ENCODE measurements around the gene DCAF10. TPM values are rescaled to one million over a fixed set of nuclear protein-coding genes. Genes with fewer than 3 reads are reported as not detected.

The DCAF10 gene
- total RNA-seq, 1 experiment from 2014 or later = 5.7 TPM

GRCh38 chr9:37775216-37775919 lies 25.2 kb upstream of the DCAF10 start:
- Mint-ChIP-seq H3K4me3 (ENCODE audit: low read depth, unreplicated experiment) (no peak overlapping the region), H3K36me3 (ENCODE audit: insufficient read depth, unreplicated experiment) (peaks cover 5% of the 10 kb centered on the region), H3K27ac (ENCODE audit: unreplicated experiment) (no peak overlapping the region), H3K4me1 (ENCODE audit: low read depth, unreplicated experiment) (no peaks in the 10 kb centered on the region), H3K27me3 (ENCODE audit: unreplicated experiment) (no peaks in the 10 kb centered on the region), H3K9me3 (ENCODE audit: low read depth, unreplicated experiment) (no peaks in the 10 kb centered on the region)
- intact Hi-C loops (cut with micrococcal nuclease; ENCODE audit: unreplicated experiment) = no loop called here
- no peak for DNase-seq
- no TSS peak for BruUV-seq (replicated peaks)
- TF ChIP-seq CTCF (IDR thresholded peaks at IDR 0.05; ENCODE audit: unreplicated experiment) = no peak
- CTCF ChIA-PET = no interaction called here

- no peak for DNase-seq
- CTCF ChIA-PET = no interaction called here
- no peaks in the 10 kb centered on the region for H3K9me3 Mint-ChIP-seq (ENCODE audit: low read depth, unreplicated experiment)
- no peak overlapping the region for H3K4me3 Mint-ChIP-seq (ENCODE audit: low read depth, unreplicated experiment)
- TF ChIP-seq CTCF (IDR thresholded peaks at IDR 0.05; ENCODE audit: unreplicated experiment) = no peak
- no peak overlapping the region for H3K27ac Mint-ChIP-seq (ENCODE audit: unreplicated experiment)
- H3K36me3 Mint-ChIP-seq (ENCODE audit: insufficient read depth, unreplicated experiment) = peaks cover 5% of the 10 kb centered on the region
- intact Hi-C loops (cut with micrococcal nuclease; ENCODE audit: unreplicated experiment) = no loop called here
- H3K27me3 Mint-ChIP-seq (ENCODE audit: unreplicated experiment) = no peaks in the 10 kb centered on the region
- no TSS peak for BruUV-seq (replicated peaks)
- H3K4me1 Mint-ChIP-seq (ENCODE audit: low read depth, unreplicated experiment) = no peaks in the 10 kb centered on the region
Measured at GRCh38 chr9:37776328-37776727, 24.3 kb upstream of the DCAF10 start.

- CTCF ChIA-PET = no interaction called here
- no TSS peak for BruUV-seq (replicated peaks)
- intact Hi-C loops (cut with micrococcal nuclease; ENCODE audit: unreplicated experiment) = no loop called here
- DNase-seq = no peak
- no peaks in the 10 kb centered on the region for H3K27me3 Mint-ChIP-seq (ENCODE audit: unreplicated experiment)
- peaks cover 7% of the 10 kb centered on the region for H3K36me3 Mint-ChIP-seq (ENCODE audit: insufficient read depth, unreplicated experiment)
- H3K4me1 Mint-ChIP-seq (ENCODE audit: low read depth, unreplicated experiment) = peaks cover 8% of the 10 kb centered on the region
- H3K27ac Mint-ChIP-seq (ENCODE audit: unreplicated experiment) = no peak overlapping the region
- no peak for TF ChIP-seq CTCF (IDR thresholded peaks at IDR 0.05; ENCODE audit: unreplicated experiment)
- H3K9me3 Mint-ChIP-seq (ENCODE audit: low read depth, unreplicated experiment) = no peaks in the 10 kb centered on the region
- H3K4me3 Mint-ChIP-seq (ENCODE audit: low read depth, unreplicated experiment) = no peak overlapping the region
Measured at GRCh38 chr9:37778534-37778933, 22.1 kb upstream of the DCAF10 start.

GRCh38 chr9:37784291-37784615 lies 16.3 kb upstream of the DCAF10 start:
- intact Hi-C loops (cut with micrococcal nuclease; ENCODE audit: unreplicated experiment) = no loop called here
- no TSS peak for BruUV-seq (replicated peaks)
- peaks cover 20% of the 10 kb centered on the region for H3K36me3 Mint-ChIP-seq (ENCODE audit: insufficient read depth, unreplicated experiment)
- H3K4me3 Mint-ChIP-seq (ENCODE audit: low read depth, unreplicated experiment) = peak overlapping the region; percentile 88
- no peak for DNase-seq
- no peaks in the 10 kb centered on the region for H3K27me3 Mint-ChIP-seq (ENCODE audit: unreplicated experiment)
- CTCF ChIA-PET = no interaction called here
- H3K4me1 Mint-ChIP-seq (ENCODE audit: low read depth, unreplicated experiment) = peaks cover 8% of the 10 kb centered on the region
- no peaks in the 10 kb centered on the region for H3K9me3 Mint-ChIP-seq (ENCODE audit: low read depth, unreplicated experiment)
- TF ChIP-seq CTCF (IDR thresholded peaks at IDR 0.05; ENCODE audit: unreplicated experiment) = no peak
- H3K27ac Mint-ChIP-seq (ENCODE audit: unreplicated experiment) = peak overlapping the region; percentile 83
